Frontal cortex (tissue), 4 donors: Measurements from ENCODE around the gene CABP1. TPM values are rescaled to one million over a fixed set of nuclear protein-coding genes. Genes with fewer than 3 reads are reported as not detected.
A peak's percentile ranks its signal among the peaks of the same experiment; 100 is the strongest.

ENCODE experiments used
- DNase-seq, 2 donors: peaks; one replicate each; pipeline ENCODE4 v3.0.0; 2012; ENCODE audit warnings: low spot score in 2 of 2
- FAIRE-seq: peaks from 2 replicates; lab custom pipeline; 2012; peaks lifted over from hg19 to GRCh38; lab: Jason Lieb, UNC
- total RNA-seq: library from RNA; depleted of rRNA; stranded (reverse); fragments of >200 nt; gene quantifications from one replicate; pipeline ENCODE4 v1.2.3, GENCODE V29; 2014
- donor health status: control.
- donor health status: control.
- donor health status: control.

The CABP1 gene
- total RNA-seq, 1 donor from 2014 or later: 2.0 TPM

DNA sequence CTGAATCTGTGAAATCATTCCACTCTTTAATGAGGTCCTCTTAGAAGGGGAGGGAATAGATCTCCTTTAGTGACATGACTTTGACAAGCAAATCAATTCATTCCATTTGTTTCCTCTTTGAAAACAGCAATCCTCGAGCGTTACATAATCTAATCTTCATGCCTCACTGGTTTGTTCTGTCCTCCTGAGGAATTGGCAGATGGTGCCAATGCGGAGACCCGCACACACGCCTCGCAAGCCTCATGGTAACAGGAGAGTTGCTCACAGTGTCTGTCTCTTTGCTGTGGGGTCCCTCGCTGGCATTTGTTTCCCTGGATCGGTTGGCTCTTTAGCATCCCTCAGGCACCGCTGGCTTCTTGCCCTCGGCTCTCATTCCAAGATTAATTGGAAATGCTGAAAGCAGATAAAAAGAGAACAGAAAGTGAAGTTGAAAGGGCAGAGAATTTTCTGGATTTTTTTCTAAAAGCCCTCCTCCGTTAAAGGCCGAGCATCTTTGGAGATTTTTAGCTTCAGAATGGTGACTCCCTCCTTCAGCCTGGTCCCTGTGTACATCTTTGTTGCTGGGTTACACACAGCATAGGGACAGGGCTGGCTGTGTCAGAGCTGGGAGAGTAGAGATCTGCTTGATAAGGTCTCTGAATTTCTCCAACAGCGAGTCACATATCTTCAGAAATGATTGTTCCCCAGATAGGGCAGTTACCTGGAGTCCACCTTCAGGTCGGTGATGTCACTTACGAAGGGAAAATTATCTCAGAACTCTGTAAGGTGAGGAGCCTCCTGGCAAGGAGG, 10.1 kb upstream of the CABP1 start:
- DNase-seq (peak in 1 of 2 donors; percentile 34), FAIRE-seq (no peak)

- FAIRE-seq (no peak), DNase-seq (no peak)
Observed at GRCh38 chr12:120631097-120631496, 9.3 kb upstream of the CABP1 start.

DNA sequence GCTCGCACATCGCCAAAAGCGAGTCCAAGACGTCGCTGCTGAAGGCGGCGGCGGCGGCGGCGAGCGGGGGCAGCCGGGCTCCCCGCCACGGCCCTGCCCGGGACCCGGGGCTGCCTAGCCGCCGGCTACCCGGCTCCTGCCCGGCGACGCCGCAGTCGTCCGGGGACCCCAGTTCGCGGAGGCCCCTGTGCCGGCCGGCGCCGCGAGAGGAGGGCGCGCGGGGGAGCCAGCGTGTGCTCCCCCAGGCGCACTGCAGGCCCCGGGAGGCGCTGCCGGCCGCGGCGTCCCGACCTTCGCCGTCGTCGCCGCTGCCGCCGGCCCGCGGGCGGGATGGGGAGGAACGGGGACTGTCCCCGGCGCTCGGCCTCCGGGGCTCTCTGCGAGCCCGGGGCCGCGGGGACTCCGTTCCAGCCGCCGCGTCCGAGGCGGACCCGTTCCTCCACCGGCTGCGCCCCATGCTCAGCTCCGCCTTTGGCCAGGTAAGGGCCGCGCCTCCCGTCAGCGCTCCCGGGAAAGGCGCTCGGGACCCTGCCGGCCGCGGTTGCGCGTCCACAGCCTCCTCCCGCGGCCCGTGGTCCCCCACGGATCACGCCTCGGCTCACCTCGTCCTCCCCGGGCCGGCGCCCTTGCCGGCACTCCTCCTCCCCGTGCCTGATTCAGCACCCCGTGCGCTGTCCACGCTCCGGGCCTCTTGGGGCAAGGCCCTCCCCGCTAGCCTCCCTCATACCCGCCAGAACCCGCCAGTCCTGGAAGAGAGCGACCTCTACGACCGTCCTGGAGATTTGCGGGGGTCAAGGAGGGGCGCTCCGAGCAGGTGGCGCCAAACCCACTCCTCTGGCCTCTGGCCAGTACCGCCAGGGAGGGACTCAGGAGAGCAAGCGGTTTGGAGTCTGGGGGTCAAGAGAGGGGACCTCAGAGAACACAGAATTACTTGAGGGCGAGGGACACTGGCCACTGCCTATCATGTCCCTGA, 721 bp downstream of the CABP1 start:
- FAIRE-seq (no peak), DNase-seq (peak in 1 of 2 donors; percentile 36)

GRCh38 chr12:120642121-120642520, 1.7 kb downstream of the CABP1 start:
- FAIRE-seq (no peak), DNase-seq (no peak)

DNA sequence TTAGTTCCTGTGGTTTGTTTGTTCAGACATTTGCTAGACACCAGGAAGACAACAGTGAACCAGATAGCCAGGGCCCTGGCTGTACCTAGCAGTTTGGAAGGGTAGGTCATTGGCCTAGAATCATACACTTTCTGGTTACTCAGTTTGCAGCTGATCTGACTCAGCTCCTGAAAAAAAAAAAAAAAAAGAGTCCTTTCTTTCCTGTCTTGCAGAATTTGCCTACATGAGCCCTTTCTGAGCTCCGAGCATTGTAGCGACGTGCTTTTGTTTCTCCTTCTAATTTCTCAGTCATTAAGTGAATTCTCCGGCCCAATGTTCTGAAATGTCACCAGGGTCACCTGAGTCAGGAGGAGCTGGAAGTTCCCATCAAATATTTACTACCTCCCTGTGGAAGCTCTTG, 2.4 kb downstream of the CABP1 start:
- DNase-seq: no peak
- no peak for FAIRE-seq

DNA sequence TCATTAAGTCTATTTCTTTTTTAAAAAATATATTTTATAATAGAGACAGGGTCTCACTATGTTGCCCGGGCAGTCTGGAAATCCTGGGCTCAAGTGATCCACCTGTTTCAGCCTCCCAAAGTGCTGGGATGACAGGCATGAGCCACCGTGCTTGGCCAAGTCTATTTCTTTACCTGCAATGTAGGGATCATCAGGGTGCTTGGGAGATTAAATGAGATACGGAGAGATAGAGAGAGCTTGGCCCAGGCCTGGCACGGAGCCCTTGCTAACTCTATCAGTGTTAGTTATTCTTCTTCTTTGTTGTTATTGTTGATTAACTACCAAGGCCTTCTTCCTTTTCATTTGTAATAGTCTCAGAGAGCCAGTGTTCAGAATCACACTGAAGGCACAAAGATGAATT, 3.1 kb downstream of the CABP1 start:
- no peak for DNase-seq
- no peak for FAIRE-seq

DNA sequence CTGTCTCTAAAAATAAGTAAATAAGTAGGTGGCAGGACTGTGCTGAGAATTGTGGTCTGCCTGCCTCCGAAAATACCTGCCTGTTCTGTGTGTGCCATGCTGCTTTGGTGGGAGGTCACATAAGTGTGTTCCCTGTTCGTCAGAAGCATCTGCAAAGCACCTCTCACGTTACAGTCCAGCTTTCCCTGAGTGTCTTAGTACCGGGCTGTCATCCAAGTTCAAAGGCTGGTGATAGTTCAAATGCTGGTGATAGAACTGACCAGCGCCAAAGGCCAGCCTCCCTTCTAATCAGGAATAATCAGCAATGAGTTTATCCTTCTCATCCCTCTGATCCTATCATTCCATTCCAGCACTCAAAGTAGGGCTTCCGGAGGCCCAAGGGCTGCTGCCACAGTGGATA, 5.6 kb downstream of the CABP1 start:
- no peak for DNase-seq
- FAIRE-seq: no peak

GRCh38 chr12:120647375-120647755, 6.9 kb downstream of the CABP1 start:
- DNase-seq (no peak), FAIRE-seq (no peak)

- DNase-seq: no peak
- no peak for FAIRE-seq
Observed at GRCh38 chr12:120649442-120650232, 9.2 kb downstream of the CABP1 start.

DNA sequence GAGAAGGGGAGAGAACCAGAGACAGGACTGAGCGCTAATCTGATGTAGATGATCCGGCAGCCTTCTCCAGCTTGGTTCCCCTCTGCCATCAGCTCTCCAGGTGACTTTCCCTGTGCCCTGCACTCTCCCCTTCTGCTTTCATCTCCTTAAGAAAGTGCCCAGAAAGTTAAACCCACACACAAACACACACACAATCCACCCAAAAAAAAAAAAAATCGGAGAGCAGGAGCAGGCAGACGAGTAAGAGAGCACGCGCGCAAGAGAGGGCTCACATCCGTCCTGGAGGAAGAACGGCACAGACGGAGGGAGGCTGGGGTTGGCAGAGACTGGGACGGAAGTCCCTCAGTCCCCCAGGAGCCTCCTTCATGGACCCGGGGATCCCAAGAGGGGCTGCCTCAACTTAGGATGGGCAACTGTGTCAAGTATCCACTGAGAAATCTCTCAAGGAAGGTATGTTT, 9.8 kb downstream of the CABP1 start:
- no peak for FAIRE-seq
- DNase-seq: no peak

- DNase-seq: no peak
- FAIRE-seq: no peak
Observed at GRCh38 chr12:120651821-120652220, 11.4 kb downstream of the CABP1 start.

DNA sequence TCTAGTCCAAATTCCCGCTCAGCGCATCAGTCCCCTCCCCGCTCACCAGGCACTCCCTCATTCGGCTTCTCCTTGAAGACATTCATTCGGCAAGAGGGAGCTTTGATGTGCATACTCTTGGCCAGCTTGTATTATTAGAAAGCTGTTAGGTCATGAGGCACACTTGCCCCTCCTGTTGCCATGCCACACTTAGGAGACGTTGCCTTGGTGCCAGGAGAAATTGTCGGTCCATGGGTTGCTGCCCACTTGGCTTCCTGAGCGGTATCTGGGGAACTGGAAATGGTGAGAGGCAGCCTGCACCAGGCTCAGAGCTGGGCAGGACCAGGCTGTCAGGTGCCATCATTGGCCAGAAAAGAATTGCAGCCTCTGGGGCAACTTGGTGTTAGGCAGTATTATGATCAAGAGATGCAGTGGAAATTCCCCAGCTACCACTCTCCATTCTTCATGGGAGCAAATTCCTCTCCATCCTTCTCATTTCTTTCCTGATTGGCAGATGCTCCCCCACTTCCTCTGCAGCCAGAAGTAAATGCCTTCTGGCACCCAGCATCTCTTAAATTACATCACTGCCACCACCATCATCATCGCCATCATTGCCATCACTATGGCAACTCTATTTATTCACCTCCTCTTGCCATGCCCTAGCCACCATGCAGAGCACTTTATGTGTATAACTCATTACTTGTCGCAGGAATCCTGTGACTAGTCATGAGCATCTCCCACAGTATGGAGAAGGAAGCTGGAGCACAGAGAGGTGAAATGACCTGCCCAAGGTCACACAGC, 12.4 kb downstream of the CABP1 start:
- FAIRE-seq: no peak
- DNase-seq: no peak

DNA sequence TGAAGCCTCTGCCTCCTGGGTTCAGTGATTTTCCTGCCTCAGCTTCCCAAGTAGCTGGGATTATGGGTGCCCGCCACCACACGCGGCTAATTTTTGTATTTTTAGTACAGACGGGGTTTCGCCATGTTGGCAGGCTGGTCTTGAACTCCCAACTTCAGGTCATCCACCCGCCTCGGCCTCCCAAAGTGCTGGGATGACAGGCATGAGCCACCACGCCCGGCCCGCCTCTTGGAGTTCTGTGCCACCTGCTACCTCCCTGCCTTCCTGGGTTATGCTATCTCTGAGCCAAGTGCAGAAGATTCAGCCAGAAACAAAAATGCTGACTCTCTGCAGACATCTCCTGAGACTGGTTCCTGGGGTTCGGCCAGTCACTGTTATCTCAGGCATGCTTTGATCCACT, 13.2 kb downstream of the CABP1 start:
- DNase-seq (no peak), FAIRE-seq (no peak)

GRCh38 chr12:120654656-120655055, 14.2 kb downstream of the CABP1 start:
- no peak for FAIRE-seq
- no peak for DNase-seq

DNA sequence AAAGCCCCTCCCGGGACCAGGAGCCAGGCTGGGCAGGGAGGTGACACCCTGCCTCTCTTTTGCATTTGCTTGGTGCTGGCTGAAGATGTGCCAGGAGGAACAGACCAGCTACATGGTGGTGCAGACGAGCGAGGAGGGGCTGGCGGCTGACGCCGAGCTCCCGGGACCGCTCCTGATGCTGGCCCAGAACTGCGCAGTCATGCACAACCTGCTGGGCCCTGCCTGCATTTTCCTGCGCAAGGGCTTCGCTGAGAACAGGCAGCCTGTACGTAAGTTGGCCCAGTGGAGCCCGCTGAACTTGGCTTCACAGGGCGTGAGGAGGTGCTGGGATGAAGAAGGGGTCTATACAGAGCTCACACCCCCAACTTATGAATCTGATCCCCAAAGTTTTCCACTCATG, 15.6 kb downstream of the CABP1 start:
- FAIRE-seq: no peak
- DNase-seq: no peak

DNA sequence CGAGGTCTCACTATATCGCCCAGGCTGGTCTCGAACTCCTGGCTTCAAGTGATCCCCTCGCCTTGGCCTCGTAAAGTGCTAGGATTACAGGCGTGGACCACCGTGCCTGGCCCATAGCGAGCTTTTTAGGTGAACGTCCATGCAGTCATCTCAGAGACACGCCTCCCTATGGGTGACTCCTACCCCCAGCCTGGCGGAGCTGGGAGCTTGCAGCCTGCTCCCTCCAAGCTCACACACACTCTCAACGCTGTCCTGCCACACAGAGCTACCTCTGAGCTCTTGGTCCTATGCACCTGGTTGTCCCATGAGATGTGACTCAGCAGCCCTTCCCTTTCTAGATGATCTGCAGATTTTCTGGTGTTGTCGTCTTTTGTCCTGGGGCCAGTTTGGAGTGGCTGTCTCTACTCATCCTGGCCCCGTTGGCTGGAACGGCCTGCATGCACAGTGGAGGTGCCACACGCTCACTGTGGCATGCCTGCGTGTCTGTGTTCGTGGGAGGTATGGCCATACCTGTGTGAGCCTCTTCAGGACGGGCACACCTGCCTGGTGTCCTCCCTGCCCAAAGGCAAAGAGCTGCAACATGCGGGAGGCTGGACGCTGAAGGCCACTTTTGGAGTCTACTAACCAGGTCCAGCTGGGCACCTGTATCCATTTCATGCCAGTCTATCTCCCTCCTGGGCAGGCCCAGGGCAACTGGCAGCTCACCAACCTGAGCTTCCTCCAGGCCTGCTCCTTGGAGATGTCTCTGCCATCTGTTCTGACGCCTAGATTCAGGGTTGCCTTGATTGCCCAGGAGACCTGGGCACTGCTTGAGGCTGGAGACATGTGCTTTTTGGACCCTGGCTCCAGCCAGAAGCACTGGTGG, 18.1 kb downstream of the CABP1 start:
- DNase-seq: no peak
- FAIRE-seq: no peak

DNA sequence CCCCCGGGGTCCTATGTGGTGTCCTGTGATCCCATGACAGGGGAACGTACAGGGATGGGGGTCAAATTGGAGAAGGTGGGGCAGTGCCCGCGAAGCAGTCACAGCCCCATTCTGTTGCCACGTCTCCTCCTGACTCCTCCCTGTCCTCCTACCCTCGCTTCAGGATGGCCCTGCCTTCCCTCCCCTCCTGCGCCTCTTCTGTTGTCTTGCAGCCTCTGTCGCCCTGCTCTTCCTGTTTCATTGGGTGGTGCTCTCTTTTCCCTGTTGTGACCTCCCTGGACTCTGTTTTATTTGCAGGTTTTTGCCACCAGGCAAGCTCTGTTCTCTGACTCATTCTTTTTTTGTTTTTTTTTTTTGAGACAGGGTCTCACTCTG, 18.7 kb downstream of the CABP1 start:
- DNase-seq: no peak
- no peak for FAIRE-seq

- FAIRE-seq: no peak
- DNase-seq: no peak
Observed at GRCh38 chr12:120661432-120661831, 21.0 kb downstream of the CABP1 start.

- FAIRE-seq: no peak
- DNase-seq: no peak
Observed at GRCh38 chr12:120662879-120663278, 22.5 kb downstream of the CABP1 start.
